Natural killer cell (primary cell): ENCODE data around the gene SIRT2. TPM values are rescaled to one million over a fixed set of nuclear protein-coding genes. Genes with fewer than 3 reads are reported as not detected.

Source experiments
- ATAC-seq, 3 donors: fragments of 150-1000 bp in 2 of 3; fragments of 200-7000 bp in 1 of 3; cut with Tn5 transposase; 1 replicate in 1 of 3; 2 replicates in 2 of 3; pipeline ENCODE4 v1.10.0; 2021; ENCODE audit warnings: mild to moderate bottlenecking in 2 of 3, moderate library complexity in 2 of 3
- DNase-seq, 2 donors: peaks; one replicate each; pipeline versions ENCODE4 v3.0.0 to v3.0.0-alpha.2; 2013 to 2021; ENCODE audit warnings: mixed read lengths in 1 of 2
- H3K27ac ChIP-seq: one replicate; pipeline ENCODE4 v1.5.1; 2013; ENCODE audit warnings: mild to moderate bottlenecking, low read length
- H3K27me3 ChIP-seq: one replicate; pipeline ENCODE4 v1.6.1; 2013; ENCODE audit warnings: low read length; ENCODE audit not compliant: control insufficient read depth, insufficient read depth
- H3K36me3 ChIP-seq: one replicate; pipeline ENCODE4 v1.6.1; 2013; ENCODE audit warnings: low read length; ENCODE audit not compliant: control insufficient read depth, insufficient read depth
- H3K4me1 ChIP-seq: one replicate; pipeline ENCODE4 v1.6.1; 2013; ENCODE audit warnings: low read length; ENCODE audit not compliant: control insufficient read depth, insufficient read depth
- H3K4me3 ChIP-seq: one replicate; pipeline ENCODE4 v1.5.1; 2013; ENCODE audit warnings: low read length
- H3K9me3 ChIP-seq: one replicate; pipeline ENCODE4 v1.6.1; 2013; ENCODE audit warnings: low read length; ENCODE audit not compliant: control insufficient read depth, insufficient read depth
- H3K27ac Mint-ChIP-seq, 2 donors: one replicate each; pipeline ENCODE4 v1.8.0; 2022; ENCODE audit warnings: mild to moderate bottlenecking in 2 of 2, mixed read lengths in 2 of 2, moderate library complexity in 1 of 2
- H3K27me3 Mint-ChIP-seq, 2 donors: one replicate each; pipeline ENCODE4 v1.8.0; 2022; ENCODE audit warnings: low read depth in 2 of 2, mixed read lengths in 2 of 2
- H3K36me3 Mint-ChIP-seq: one replicate; pipeline ENCODE4 v1.8.0; 2022; ENCODE audit warnings: mixed read lengths
- H3K4me1 Mint-ChIP-seq, 2 donors: one replicate each; pipeline ENCODE4 v1.8.0; 2022; ENCODE audit warnings: mixed read lengths in 2 of 2
- H3K4me3 Mint-ChIP-seq: one replicate; pipeline ENCODE4 v1.8.0; 2022; ENCODE audit warnings: mild to moderate bottlenecking, moderate library complexity, mixed read lengths
- H3K9me3 Mint-ChIP-seq, 2 donors: one replicate each; pipeline ENCODE4 v1.8.0; 2022; ENCODE audit warnings: mixed read lengths in 2 of 2
- WGBS: methylation state at CpG from one replicate; pipeline ENCODE4 v1.1.7; 2013; ENCODE audit warnings: missing lambda C conversion rate; ENCODE audit not compliant: insufficient coverage; 5-methylcytosine and 5-hydroxymethylcytosine counted together
- intact Hi-C: fragments of 100-400 bp; cut with micrococcal nuclease; formaldehyde crosslinking; loops from one replicate; pipeline ENCODE4 v1.14.2; 2022
- total RNA-seq, 4 donors: library from RNA; stranded (reverse); fragments of 120-200 nt in 1 of 4; gene quantifications; one replicate each; pipeline versions ENCODE4 v1.2.3 to v1.2.4, GENCODE V29; 2013 to 2022
- TF ChIP-seq, protein P1 (sequence below): fragments of 200-600 bp; IDR thresholded peaks from one replicate; pipeline ENCODE4 v1.8.0; 2022; ENCODE audit warnings: antibody characterized with exemption

Gene SIRT2
- total RNA-seq, 3 donors from 2014 or later (not counting 1 experiment from before 2014, with no cell fraction given): 171 to 283 (median 208) TPM

DNA sequence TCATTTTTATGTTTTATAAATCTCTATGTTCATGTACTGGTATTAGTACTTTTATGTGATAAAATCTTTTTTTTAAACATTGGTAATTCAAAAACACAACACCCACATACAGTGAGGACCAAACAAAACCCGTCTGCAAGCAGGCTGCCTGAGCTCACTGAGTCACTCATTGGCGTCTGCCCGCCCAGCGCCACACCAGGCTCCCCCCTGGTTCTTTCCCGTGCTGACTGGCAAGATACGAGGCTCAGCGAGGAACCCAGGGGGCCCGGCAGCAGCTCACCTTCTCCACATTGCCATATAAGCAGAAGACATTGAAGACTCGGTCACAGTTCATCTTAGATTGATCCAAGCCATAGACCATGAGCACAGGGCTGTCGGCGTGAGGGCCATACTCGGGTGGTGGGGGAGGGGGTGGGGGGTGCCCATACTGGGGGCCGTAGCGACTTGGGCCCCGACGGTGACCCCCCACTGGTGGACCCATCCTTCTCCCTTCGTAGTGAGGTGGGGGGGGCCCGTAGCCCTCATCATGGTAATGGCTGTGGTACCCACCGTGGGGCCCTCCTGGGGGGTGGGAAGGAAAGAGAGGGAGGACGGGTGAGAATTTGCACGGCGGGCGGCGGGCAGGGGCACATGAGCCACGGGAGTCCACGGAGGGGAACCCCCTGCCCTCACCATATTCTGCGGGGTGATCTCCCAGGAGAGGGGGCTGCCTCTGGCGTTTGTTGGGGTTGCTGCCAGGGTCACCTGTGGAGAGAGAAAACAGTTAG lies 59.4 kb downstream of the SIRT2 start:
- ATAC-seq (no peak), DNase-seq (no peak)
- H3K9me3 ChIP-seq: no peaks in the 10 kb centered on the region
- Mint-ChIP-seq H3K27ac (peak overlapping the region; percentile 83 to 99), H3K27me3 (no peaks in the 10 kb centered on the region), H3K4me3 (peak overlapping the region; percentile 35), H3K9me3 (no peaks in the 10 kb centered on the region), H3K4me1 (peaks cover 32 to 54% of the 10 kb centered on the region in 2 donors), H3K36me3 (peaks cover 25% of the 10 kb centered on the region)
- intact Hi-C loops: no loop called here
- H3K27me3 ChIP-seq: no peaks in the 10 kb centered on the region
- TF ChIP-seq, protein P1, sequence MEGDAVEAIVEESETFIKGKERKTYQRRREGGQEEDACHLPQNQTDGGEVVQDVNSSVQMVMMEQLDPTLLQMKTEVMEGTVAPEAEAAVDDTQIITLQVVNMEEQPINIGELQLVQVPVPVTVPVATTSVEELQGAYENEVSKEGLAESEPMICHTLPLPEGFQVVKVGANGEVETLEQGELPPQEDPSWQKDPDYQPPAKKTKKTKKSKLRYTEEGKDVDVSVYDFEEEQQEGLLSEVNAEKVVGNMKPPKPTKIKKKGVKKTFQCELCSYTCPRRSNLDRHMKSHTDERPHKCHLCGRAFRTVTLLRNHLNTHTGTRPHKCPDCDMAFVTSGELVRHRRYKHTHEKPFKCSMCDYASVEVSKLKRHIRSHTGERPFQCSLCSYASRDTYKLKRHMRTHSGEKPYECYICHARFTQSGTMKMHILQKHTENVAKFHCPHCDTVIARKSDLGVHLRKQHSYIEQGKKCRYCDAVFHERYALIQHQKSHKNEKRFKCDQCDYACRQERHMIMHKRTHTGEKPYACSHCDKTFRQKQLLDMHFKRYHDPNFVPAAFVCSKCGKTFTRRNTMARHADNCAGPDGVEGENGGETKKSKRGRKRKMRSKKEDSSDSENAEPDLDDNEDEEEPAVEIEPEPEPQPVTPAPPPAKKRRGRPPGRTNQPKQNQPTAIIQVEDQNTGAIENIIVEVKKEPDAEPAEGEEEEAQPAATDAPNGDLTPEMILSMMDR: no peak
- 88% methylated on average over 20 of the region's 28 CpGs for WGBS
- H3K4me1 ChIP-seq: peaks cover 37% of the 10 kb centered on the region
- H3K4me3 ChIP-seq: no peak overlapping the region
- no peak overlapping the region for H3K27ac ChIP-seq
- H3K36me3 ChIP-seq: peaks cover 96% of the 10 kb centered on the region

DNA sequence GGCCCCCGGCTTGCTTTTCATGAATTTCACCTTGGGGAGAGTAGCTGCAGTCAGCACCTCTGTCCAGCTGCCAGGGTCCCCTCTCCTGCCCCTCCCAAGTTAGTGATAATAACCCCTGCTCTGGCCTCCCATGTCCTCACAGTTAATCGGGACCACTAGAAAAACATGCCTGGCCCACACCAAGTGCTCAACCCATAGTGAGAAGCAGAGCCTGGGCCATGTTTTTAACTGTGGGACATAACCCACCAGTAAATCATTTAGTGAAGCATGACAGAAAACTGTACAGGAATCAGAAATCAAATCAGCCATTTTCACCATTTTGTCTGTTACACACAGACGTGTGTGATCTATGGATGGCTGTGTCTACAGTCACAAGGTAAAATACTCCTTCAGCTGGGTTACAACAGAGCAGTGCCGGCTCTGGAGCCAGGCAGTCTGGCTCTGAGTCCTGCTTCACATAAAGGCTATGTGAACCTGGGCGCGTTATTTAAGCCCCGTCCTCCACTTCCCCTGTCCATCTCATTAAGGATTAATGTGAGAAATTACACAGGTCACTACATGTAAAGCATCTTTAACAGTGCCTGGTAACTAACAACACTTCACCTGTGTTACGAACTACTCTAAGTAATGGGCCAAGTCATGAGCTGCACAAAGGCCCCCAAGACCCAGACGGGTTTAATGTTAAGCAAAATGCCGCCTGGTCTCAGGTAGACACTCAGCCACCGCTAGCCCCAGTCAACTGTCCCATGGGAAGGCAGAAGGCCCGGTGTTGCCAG lies 60.2 kb downstream of the SIRT2 start:
- intact Hi-C loops: no loop called here
- DNase-seq: no peak
- H3K36me3 Mint-ChIP-seq: peaks cover 18% of the 10 kb centered on the region
- peak overlapping the region; percentile 47 to 72 for H3K27ac Mint-ChIP-seq
- no peaks in the 10 kb centered on the region for H3K9me3 ChIP-seq
- no peak for ATAC-seq
- no peaks in the 10 kb centered on the region for H3K9me3 Mint-ChIP-seq
- TF ChIP-seq, protein P1: no peak
- H3K27me3 ChIP-seq: no peaks in the 10 kb centered on the region
- H3K4me3 ChIP-seq: no peak overlapping the region
- H3K27me3 Mint-ChIP-seq: no peaks in the 10 kb centered on the region
- no peak overlapping the region for H3K27ac ChIP-seq
- peaks cover 26 to 48% of the 10 kb centered on the region in 2 donors for H3K4me1 Mint-ChIP-seq
- H3K4me3 Mint-ChIP-seq: no peak overlapping the region
- H3K36me3 ChIP-seq: peaks cover 87% of the 10 kb centered on the region
- WGBS: 98% methylated on average over 12 of the region's 12 CpGs
- peaks cover 34% of the 10 kb centered on the region for H3K4me1 ChIP-seq

DNA sequence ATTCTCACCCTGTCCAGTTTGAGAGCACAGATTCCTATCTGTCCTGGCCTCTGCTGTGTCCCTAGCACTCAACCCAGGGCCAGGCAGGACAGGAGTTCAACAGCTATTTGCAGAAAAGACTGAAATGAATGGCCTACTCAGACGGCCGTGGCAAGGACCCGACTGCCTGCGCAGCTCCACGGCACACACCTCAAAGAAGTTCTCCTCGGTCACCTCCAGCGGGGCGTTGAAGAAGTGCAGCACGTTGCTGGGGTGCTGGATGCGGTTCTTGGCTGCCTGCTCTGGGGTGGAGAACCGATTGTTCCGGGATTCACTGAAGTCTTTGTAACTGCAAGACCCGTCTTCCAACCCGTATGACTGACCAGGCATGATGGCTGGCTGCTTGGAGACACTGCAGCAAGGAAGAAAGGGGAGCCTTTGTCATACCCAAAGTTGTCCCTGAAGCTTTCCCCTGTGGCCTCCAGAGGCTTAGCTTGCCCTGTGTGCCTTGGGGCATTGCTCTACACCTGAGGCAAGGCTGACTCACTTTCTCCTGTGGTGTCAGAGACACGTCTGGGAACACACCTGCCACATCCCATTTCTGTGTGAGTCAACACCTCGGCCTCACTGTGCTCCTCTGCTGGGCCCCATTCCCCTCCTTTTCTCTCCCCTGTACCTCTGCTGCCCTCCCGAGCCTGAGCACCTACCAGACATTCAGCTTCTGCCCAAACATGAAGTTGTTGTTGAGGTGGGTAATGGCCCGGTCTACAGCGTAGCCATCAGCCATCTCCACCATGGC lies 61.0 kb downstream of the SIRT2 start:
- Mint-ChIP-seq H3K27me3 (no peaks in the 10 kb centered on the region), H3K9me3 (no peaks in the 10 kb centered on the region), H3K4me3 (no peak overlapping the region), H3K4me1 (peaks cover 18 to 40% of the 10 kb centered on the region in 2 donors), H3K36me3 (peaks cover 12% of the 10 kb centered on the region), H3K27ac (peak overlapping the region in 1 of 2 donors; percentile 47)
- Histone ChIP-seq H3K4me3 (no peak overlapping the region), H3K27ac (no peak overlapping the region), H3K36me3 (peaks cover 80% of the 10 kb centered on the region), H3K9me3 (no peaks in the 10 kb centered on the region), H3K4me1 (peaks cover 26% of the 10 kb centered on the region), H3K27me3 (no peaks in the 10 kb centered on the region)
- WGBS: 89% methylated on average over 19 of the region's 19 CpGs
- ATAC-seq: no peak
- DNase-seq: no peak
- TF ChIP-seq, protein P1: no peak
- intact Hi-C loops: no loop called here
